ENCODE measurements around the gene WDR35.

Gene WDR35

GRCh38 chr2:19979932-19980331, 10.0 kb downstream of the WDR35 start:
- no peak for DNase-seq (ENCODE audit: low read depth)
- H3K4me3 ChIP-seq (ENCODE audit: control insufficient read depth, low read depth, low read length), result no peak overlapping the region
- TF ChIP-seq, protein P1, sequence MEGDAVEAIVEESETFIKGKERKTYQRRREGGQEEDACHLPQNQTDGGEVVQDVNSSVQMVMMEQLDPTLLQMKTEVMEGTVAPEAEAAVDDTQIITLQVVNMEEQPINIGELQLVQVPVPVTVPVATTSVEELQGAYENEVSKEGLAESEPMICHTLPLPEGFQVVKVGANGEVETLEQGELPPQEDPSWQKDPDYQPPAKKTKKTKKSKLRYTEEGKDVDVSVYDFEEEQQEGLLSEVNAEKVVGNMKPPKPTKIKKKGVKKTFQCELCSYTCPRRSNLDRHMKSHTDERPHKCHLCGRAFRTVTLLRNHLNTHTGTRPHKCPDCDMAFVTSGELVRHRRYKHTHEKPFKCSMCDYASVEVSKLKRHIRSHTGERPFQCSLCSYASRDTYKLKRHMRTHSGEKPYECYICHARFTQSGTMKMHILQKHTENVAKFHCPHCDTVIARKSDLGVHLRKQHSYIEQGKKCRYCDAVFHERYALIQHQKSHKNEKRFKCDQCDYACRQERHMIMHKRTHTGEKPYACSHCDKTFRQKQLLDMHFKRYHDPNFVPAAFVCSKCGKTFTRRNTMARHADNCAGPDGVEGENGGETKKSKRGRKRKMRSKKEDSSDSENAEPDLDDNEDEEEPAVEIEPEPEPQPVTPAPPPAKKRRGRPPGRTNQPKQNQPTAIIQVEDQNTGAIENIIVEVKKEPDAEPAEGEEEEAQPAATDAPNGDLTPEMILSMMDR (IDR thresholded peaks at IDR 0.05; ENCODE audit: control insufficient read depth, insufficient read depth, low read depth, low read length, missing control alignments), result no peak

- TF ChIP-seq, protein P1 (IDR thresholded peaks at IDR 0.05; ENCODE audit: control insufficient read depth, insufficient read depth, low read depth, low read length, missing control alignments), result no peak
- DNase-seq (ENCODE audit: low read depth), result no peak
Measured at GRCh38 chr2:19973466-19973865, 16.4 kb downstream of the WDR35 start.

GRCh38 chr2:19971691-19972090, 18.2 kb downstream of the WDR35 start:
- DNase-seq (ENCODE audit: low read depth), result no peak
- TF ChIP-seq, protein P1 (IDR thresholded peaks at IDR 0.05; ENCODE audit: control insufficient read depth, insufficient read depth, low read depth, low read length, missing control alignments), result no peak
- no peak overlapping the region for H3K4me3 ChIP-seq (ENCODE audit: control insufficient read depth, low read depth, low read length)

More at GRCh38 chr2:19973466-19973865, 16.4 kb downstream of the WDR35 start:
- H3K4me3 ChIP-seq (ENCODE audit: control insufficient read depth, low read depth, low read length), result no peak overlapping the region

GRCh38 chr2:19963386-19963785, 26.5 kb downstream of the WDR35 start:
- DNase-seq (ENCODE audit: low read depth), result no peak
- no peak overlapping the region for H3K4me3 ChIP-seq (ENCODE audit: control insufficient read depth, low read depth, low read length)
- TF ChIP-seq, protein P1 (IDR thresholded peaks at IDR 0.05; ENCODE audit: control insufficient read depth, insufficient read depth, low read depth, low read length, missing control alignments), result no peak

GRCh38 chr2:19955544-19956422, 34.1 kb downstream of the WDR35 start:
- DNase-seq (ENCODE audit: low read depth), result peak; percentile 37
- no peak overlapping the region for H3K4me3 ChIP-seq (ENCODE audit: control insufficient read depth, low read depth, low read length)
- TF ChIP-seq, protein P1 (IDR thresholded peaks at IDR 0.05; ENCODE audit: control insufficient read depth, insufficient read depth, low read depth, low read length, missing control alignments), result peak; percentile 87

DNA sequence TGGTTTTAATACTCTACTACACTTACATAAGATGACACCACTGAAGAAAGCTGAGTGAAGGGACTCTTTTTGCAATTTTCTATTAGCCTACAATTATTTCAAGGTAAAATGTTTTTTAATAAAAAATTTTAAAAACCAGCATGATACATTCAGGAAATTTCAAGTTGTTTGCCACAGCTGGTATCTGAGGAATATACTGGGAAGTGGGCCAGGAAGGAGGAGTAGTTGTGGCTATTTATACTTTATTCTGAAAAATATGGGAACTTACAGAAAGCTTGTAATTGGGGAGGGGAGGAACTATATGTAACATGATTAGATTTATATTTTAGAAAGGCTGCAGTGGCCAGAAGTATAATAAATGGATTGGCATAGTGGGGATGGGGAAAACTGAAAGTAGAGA, 40.8 kb downstream of the WDR35 start:
- peak; percentile 24 for DNase-seq (ENCODE audit: low read depth)
- H3K4me3 ChIP-seq (ENCODE audit: control insufficient read depth, low read depth, low read length), result no peak overlapping the region
- TF ChIP-seq, protein P1 (IDR thresholded peaks at IDR 0.05; ENCODE audit: control insufficient read depth, insufficient read depth, low read depth, low read length, missing control alignments), result no peak
